HG02943 (cell line): ENCODE measurements around the gene PRICKLE2.

Experiments
- ATAC-seq: cut with Tn5 transposase; IDR thresholded peaks from one replicate; pipeline ENCODE4 v1.9.1; 2021; ENCODE audit warnings: mild to moderate bottlenecking, low read depth, moderate library complexity; ENCODE audit not compliant: unreplicated experiment

Gene PRICKLE2

DNA sequence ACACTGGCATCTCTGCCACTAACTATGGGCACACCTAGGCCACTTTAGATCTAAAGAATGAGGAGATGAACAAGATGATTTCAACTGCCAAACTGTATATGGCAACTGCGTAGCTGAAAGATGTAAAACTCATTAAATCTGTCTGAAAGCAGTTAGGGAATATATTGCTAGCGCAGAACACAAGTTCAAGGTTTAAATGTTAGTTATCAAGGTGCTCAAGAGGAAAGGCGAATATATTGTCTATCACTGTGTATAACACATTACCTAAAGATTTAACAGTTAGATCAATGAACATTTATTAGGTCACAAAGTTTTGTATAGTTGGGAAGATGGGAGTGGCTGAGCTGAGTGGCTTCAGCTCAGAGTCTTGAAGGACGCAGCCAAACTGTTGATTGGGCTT, 168.0 kb downstream of the PRICKLE2 start:
- ATAC-seq: no peak

DNA sequence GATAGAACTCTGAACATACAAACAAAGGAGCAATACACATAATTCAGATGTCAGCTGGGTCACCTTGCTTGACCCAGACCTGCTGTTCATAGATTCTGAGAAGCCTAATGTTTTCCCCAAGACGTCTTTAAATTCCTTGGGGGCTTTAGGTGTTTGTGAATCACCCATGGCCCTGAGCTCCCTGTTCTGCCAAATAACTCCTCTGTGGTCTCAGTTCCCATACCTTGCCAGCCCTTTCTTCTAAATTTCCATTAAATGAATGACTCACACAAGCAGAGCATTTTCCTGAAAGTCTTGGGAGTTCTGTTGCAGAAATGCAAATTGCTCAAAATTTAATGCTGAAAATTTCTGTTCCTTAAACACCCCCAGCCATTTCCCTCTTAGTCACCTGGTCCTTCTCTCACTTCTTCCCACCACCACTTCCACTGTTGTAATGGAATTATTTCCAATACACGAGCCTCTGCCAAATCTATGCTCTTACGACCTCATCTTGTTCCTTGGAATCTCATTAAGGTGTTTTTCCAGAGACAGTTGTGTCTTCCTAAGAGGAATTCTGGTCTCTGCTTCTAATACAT, 168.6 kb downstream of the PRICKLE2 start:
- ATAC-seq: no peak

DNA sequence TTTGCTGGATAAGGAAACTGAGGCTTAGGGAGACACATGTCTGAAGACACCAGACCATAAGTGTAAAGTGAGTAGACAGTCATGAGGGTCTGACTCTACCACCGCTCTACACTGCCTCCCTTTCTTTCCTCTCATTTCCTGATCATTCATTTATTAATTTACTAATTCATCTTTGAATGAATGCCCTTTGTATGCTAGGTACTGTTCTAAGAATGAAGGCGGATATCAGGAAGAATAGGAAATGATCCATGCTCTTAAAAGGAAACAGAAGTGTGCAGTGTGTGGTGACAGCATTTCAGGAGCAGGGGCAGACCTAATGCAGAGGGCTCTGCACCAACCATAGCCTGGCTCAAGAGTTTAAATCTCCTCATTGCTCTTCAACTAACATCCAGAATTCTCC, 170.2 kb downstream of the PRICKLE2 start:
- ATAC-seq: no peak

DNA sequence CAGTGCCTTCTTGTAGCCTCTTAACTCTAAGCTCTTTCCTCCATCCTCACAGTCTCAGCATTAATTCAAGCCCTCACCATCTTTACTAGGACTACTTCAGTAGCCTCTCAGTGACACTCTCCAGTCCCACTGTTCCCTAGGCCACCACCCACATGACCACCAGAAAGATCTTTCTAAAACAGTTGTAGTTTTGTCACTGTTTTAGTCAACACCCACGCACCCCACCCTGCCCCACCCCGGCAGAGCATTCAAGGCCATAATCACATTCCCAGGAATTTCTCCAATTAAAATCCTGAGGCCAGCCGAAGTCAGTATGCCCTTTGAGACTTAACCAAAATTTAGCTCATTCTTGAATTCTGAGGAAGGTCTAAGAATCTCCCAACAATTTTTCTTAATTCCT, 170.8 kb downstream of the PRICKLE2 start:
- ATAC-seq: no peak

DNA sequence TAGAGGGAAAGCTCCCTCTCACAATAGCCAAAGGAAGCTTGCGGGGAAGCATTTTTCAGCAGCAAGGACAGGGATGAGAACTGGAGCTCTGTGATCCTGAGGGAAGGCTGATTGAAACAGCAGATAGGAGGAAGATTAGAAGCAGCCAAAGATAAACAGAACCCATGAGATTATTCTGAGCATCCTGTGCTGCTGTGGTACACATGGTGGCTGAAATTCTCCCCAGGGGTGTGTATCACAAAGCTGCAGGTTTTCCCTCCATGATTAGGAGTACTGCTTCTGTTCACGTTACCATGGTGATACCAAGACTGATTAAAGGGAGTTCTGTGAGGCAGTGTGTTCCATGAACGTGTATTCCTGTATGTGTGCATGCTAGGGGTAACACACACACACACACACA, 171.7 kb downstream of the PRICKLE2 start:
- no peak for ATAC-seq

DNA sequence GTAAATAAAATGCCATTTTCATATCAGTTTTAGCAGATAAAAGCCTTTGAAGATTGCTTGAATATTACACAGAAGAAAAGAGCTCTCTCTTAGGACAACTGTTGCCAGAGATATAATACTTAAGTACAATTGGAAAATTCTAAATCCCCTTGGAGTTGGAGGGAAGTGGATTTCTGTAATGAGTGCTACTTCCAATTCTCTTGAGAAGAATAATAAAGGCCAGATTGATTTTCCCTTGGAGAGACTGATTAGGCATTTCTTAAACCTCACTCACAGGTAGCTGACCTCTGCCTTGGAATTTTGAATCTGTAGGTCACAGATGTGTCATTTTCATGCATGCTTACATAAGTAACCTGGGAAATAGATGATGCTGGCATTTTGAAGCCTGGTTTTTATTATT, 172.1 kb downstream of the PRICKLE2 start:
- ATAC-seq: no peak

DNA sequence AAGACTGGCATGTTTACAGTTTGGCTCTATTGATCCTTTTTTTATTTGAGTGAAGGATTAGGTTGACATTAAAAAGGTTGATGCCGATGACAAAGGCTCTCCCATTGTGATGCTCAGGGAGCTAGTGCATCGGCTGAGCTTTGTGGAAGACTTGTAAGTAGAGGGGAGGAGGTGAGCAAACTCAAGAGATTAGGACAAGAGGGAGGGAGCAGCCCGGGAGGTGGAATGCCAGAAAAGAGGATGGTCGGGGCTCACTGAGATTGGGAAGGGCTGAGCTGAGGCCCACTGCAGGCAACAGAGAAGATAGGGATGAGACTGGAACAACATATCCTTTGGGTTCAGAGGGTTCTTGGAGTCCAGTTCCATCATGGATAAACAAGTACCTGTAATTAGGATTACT, 175.4 kb downstream of the PRICKLE2 start:
- no peak for ATAC-seq

DNA sequence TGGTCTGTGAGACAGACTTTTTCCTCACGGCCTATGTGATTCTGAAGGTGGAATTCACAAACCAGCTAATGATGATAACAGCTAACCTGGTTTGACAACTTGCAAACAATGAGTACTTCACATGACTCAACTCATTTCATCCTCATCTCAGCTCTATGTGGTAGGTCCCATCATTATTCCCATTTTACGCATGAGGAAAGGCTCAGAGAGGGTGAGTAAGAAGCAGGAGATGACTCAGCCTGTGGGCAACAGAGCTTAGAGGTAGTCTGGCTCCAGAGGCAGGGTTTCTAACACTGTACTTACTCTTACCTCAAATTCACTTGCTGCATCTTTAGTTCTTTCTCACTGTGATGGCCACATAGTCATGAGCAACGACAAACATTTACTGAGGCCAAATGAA, 176.1 kb downstream of the PRICKLE2 start:
- ATAC-seq: no peak

DNA sequence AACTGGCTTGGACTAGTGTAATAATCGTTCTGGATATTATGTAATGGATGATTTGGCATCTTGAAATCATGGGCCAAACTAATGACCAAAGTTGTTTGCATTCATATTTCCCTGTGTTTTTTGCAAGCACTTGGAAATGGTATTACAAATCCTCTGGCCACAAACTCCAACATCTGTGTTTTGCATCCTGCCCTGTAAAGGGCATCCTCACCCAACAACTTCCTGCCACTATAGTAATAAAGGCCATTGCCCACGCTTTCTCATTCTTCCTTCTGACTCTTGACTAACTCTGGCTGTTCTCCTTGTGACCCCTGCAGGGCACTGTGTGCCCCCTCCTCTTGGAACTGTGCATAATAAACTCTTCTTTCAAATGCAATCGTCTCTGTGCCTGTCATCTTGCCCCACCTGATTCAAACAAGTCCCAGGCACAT, 176.6 kb downstream of the PRICKLE2 start:
- no peak for ATAC-seq

DNA sequence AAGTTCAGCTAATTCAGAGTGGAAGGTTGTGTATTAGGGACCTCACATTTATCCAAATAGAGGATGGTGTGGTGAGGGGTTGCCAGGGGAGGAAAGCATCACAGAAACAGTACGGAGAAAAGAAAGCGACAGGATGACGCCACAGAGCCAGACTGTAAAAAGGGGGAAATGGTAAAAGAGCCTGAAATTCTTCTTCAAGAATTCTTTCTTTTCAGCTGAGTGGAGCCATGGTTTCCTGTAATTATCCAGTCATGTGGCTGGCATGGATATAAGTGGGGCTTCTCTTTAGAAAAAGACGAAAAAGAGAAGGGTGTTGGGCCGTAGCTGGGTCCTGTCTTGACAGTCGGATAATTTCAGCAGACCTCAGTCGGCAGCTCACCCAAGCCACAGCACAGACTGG, 177.5 kb downstream of the PRICKLE2 start:
- ATAC-seq: no peak

DNA sequence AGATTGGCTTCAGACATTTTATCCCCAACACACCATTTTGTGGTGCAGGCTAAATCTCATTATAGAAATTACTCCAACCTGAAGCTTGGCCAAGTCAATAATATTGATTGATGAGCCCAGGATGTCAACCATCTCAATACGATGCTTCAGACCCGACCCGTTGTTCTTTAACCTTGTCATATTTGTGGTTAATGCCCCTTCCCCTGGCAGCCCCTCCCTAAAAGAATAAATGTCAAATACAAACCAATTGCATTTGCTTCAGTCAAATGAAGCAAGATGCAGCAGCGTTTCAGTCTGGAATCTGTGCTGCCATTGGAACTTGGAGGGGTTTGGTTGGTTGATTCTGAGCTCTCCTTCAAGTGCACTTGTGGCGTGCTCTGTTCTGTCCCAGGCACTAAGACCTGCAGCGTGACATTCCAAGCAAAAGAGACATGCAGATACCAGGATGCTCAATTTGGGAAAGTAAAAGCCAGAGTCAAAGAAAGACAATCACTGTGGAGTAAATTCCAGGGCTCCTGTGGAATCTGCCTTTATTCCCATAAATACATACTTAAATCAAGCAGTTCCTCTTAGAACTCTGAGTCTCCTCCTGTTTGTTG, 178.2 kb downstream of the PRICKLE2 start:
- ATAC-seq: no peak

DNA sequence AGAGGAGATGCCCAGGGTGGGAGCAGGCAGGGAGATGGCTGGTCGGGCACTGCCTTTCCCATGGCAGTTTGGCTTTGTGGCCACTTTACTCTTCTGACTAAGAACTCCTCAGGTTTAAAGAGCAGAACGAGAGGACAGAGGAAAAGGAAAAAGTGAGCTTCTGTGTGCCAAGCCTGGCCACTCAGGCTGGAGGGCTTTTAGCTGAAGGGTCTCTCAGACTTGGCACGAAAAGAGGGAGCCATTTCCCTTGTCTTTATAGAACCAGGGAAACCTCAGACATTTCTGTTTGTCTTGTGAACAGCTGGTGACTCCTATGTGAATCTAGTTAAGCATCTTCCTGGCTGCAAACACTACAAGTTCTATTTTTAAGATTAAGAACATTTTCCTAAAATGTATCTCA, 178.7 kb downstream of the PRICKLE2 start:
- ATAC-seq: no peak

DNA sequence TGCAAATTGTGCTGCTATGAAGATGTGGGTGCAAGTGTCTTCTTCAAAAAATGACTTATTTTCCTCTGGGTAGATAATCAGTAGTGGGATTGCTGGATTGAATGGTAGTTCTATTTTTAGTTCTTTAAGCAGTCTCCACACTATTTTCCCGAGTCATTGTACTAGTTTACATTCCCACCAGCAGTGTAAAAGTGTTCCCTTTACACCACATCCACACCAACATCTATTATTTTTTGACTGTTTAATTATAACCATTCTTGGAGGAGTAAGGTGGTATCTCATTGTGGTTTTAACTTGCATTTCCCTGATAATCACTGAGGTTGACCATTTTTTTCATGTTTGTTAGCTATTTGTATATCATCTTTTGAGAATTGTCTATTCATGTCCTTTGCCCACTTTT, 182.3 kb downstream of the PRICKLE2 start:
- ATAC-seq: no peak
